Pons (tissue), 1 donor: ENCODE data around the gene EFCAB12.
A peak's percentile ranks its signal among the peaks of the same experiment; 100 is the strongest.
"Not testable (repeated sequence)": the region's sequence is repeated elsewhere in the genome, so short reads cannot be mapped to it uniquely, and the experiment has no call there.

Experiments
- DNase-seq: peaks from one replicate; pipeline ENCODE4 v3.0.0-alpha.2; 2016; ENCODE audit warnings: low spot score

The EFCAB12 gene

DNA sequence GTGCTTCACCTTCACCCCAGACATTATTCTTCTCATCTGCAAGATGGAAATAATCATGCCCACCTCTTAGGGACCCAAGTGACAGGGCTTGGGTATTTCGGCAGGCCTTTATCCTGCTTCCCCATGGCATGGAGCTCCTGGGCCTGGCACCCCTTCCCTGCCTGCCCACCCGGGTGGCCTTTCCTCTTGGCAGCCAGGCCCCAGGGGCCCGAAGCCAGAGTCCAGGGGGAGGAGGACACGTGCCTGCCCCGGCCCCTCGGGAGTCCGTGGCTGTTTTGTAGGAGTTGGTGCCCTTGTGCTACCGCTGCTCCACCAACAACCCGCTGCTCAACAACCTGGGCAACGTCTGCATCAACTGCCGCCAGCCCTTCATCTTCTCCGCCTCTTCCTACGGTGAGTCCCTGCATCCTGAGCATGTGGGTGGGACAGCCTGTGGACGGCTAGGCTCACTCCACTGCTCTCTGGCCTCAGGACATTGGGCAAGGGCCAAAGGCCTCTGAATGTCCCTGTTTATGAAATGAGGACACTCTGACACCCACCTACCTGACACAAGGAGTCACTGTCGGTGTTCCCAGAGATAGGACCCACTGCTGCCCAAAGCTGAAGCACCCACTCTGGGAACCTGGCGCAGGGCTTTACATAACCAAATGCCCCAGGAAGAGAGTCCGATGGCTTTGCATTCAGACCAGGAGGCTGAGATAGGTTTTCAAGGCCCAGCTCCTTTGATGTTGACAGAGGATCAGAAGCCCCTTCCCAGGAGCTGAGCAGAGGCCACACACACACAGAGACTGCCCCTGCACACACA is 34.5 kb downstream of the EFCAB12 start:
- not testable (repeated sequence) for DNase-seq

DNA sequence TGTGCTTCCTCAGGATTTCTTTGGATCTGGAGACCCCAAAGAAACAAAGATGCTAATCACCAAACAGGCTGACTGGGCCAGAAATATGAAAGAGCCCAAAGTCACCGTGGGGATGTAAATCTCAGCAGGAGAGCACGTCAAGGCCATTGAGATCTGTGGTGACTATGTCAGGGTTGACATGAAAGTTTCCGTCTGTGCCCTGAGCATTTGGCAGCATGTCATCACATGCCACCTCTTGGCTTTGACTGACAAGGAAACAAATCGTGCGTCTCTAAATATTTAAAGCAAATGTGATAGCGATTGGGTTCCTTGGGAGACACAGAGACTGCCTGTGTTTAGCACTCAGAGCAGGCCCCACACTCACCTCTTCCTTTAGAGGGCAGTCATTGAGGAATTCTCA is 35.2 kb downstream of the EFCAB12 start:
- no peak for DNase-seq

DNA sequence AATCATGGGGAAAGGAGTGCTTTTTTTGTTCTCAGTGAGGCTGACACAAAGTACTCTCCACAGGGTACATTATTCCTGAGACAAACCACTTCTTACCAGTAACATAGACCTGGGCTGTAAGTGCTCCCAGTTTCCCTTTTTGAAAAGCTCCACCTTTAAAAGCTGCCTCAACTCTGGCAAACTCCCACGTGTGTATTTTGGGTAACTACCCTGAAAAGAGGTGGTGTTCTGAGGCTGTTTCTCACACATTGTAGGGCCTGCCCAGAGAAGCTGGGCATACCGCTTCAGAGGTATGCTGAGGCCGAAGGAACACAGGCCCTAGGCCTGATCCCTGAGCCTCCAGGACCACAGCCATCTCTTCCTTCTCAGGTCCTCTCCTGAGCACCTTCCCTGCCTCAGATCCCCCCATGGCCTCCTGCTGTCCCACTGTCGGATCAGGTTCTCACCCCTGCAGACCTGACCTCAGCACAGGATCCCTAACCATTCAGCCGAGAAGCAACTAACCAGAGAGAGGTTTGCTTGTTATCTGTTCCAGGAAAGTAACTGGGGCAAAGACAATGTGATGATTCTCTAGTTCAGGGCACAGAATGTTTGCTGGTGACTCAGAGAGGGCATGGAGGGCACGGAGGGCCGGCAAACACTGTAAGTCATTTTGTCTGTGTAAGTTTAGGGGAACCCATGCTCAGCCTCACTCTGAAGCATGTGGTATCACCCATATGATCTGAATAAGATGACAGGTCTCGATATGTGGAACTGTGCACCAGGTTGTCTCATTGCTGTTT is 36.1 kb downstream of the EFCAB12 start:
- not testable (repeated sequence) for DNase-seq

- not testable (repeated sequence) for DNase-seq
Measured at GRCh38 chr3:129391583-129391982, 36.9 kb downstream of the EFCAB12 start.

DNA sequence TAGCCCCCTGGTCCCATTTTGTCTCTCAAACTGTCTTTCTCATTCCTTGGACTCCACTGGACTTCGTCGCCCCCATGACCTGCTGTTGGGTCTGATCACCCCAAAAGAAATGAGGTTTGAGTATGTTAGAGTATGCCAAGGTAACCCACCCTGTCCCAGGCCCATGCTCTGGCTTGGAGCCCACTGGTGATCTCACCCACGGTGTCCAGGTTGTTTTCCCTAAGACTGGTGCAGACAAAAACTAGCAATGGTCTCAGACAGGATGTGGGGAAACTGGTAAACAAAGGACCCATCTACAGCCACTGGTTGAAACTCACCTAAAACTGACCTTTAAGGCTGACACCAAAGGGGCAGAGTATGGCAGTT is 38.9 kb downstream of the EFCAB12 start:
- no peak for DNase-seq

DNA sequence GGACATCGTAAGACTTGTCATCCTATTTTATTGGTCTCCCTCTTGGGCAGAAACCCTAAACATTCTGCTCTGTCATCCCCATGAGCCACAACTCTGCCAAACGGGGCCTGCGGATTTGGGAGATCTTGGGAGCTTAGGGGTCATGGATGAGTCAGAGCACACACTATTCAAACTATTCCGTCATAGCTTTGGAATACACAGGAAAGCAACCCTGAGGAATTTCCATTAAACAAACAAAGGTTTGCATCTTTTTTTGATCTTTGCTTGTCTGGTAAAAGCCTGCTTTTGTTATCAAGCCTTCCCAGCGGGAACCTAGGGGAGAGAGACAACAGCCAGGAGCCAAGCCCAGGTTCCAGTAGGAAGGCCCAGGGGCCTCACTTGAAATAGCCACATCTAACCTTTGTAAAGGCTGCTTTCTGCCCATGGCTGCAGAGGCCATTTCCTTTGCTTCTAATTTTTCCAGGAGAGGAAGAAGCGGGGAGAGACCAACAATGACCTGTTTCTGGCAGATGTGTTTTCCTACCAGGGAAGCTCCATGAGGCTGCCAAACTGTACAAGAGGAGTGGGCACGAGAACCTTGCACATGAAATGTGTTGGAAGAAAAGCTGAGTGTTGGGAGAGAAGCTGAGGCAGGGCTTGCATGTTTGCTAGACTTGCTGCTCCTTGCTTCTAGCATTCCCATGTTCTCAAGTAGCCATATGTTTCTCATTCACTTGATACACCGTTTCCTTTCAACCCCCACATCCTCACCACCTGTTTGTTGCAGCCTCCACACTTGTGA is 39.5 kb downstream of the EFCAB12 start:
- not testable (repeated sequence) for DNase-seq

DNA sequence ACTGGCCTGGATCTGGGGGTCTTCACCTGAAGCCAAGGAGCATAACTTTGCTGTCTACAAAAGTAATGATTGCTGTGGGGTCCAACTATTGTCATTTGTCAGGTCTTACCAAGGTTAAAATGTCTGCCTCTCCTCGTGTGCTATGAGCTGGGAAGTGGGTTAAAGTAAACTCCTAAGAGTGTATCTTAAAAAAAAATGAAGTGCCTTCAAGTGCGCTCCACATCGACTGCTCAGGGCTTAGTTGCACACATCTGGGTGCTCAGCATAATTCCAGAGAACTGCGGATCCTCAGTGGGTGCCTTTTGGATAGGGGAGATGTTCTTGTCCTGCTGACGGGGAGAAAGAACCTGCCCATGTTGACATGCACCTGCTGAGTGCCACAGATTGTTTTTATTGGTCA is 40.9 kb downstream of the EFCAB12 start:
- no peak for DNase-seq

- no peak for DNase-seq
Measured at GRCh38 chr3:129386984-129387383, 41.5 kb downstream of the EFCAB12 start.

- DNase-seq = not testable (repeated sequence)
Measured at GRCh38 chr3:129385507-129385906, 42.9 kb downstream of the EFCAB12 start.

- DNase-seq = no peak
Measured at GRCh38 chr3:129384594-129385323, 43.7 kb downstream of the EFCAB12 start.

GRCh38 chr3:129384103-129384502 is 44.3 kb downstream of the EFCAB12 start:
- not testable (repeated sequence) for DNase-seq

GRCh38 chr3:129383292-129383860 is 45.1 kb downstream of the EFCAB12 start:
- peak; percentile 66 for DNase-seq

DNA sequence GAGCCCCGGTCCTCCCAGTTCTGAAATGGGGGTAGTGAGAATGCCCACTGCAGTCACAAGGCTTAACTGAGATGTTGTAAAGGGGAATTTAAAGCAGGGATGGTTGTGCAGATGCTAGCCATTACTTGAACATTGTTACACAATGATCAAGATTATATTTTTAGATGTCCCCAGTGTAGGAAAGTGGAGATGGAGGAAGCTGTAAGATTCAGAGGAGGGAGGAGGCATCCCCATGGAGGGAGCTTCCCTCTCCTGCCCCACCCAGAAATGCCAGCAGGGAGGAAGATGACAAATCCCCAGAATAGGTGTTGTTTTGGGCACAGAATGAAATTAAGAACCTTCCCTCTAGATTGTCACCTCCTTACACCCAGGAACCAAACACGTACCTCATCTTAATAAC is 46.1 kb downstream of the EFCAB12 start:
- DNase-seq = no peak

DNA sequence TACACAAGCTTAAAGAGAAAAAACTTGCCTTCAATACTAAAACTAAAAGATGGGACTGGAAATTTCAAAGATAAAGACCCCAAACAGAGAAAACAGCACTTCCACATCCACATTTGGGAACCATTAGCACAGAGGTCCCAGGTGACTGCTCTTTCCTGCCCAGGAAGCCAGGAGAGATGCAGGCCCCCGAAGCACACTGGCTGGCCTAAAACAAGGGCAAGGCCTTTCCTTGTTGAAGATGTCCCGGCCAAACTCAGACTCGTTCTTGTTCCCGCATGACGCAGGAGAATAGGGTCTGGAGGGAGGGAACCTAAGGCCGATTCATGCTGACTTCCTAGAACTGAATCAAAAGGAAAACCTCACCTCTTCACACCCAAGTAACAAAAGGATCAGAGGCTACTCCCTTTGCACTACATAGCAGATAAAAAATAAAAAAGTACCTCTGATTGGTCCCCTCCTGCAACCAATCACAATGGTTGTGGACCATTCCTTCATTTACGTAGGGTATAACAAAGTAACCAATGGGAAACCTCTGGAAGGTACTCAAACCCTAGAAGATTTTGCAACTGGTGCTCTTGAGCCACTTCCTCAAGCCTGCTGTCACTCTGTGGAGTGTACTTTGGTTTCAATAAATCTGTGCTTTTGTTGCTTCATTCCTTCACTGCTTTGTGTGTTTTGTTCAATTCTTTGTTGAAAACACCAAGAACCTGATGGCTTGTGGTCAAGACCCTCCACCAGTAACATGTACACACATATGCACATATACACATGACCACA is 48.7 kb downstream of the EFCAB12 start:
- DNase-seq = no peak

GRCh38 chr3:129378949-129379348 is 49.5 kb downstream of the EFCAB12 start:
- DNase-seq = no peak

- no peak for DNase-seq
Measured at GRCh38 chr3:129377615-129378014, 50.8 kb downstream of the EFCAB12 start.

- no peak for DNase-seq
Measured at GRCh38 chr3:129375099-129375498, 53.3 kb downstream of the EFCAB12 start.

DNA sequence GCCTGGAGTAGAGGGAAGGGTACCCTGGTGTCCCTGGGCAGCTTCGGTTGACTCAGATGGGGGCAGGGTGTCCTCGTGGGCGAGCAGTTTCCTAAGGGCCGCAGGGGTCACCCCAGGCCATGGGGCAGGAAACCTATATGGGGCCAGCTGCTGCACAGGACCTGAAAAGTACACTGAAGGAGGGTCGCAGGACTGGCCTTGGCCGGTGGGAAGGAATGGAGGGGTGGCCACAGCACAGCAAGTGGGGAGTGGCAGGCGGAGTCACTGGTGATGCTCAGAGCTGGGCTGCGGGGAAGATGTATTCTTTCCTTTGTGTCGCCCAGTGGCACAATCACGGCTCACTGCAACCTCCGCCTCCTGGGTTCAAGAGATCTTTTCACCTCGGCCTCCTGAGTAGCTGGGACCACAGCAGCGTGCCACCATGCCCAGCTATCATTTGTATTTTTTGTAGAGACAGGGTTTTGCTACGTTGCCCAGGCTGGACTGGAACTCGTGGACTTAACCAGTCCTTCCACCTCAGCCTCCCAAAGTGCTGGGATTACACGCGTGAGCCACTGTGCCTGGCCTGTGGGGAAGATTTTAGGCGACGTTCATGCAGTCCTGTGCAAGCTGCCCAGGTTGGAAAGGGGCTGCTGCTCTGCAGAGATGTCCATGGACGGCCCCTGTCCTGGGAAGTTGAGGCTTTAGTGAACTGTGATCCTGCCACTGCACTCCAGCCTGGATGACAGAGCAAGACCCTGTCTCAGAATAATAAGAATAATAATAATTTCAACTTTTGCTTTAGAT is 57.2 kb downstream of the EFCAB12 start:
- no peak for DNase-seq

- no peak for DNase-seq
Measured at GRCh38 chr3:129370248-129370964, 58.0 kb downstream of the EFCAB12 start.
